Activated CD4-positive, alpha-beta T cell treated with anti-CD3 and anti-CD28 coated beads, Interleukin-2, Interleukin-4, amounts not matched to agents 100 ng/mL and 50 ng/mL, durations not matched to agents 16 hours and 8 hours (primary cell): ENCODE data around the gene JAKMIP2.
"Not testable (repeated sequence)": the region's sequence is repeated elsewhere in the genome, so short reads cannot be mapped to it uniquely, and the experiment has no call there.

ENCODE experiments used
- DNase-seq: peaks from one replicate; pipeline ENCODE4 v3.0.0-alpha.2; 2020; ENCODE audit warnings: low spot score

Gene JAKMIP2

DNA sequence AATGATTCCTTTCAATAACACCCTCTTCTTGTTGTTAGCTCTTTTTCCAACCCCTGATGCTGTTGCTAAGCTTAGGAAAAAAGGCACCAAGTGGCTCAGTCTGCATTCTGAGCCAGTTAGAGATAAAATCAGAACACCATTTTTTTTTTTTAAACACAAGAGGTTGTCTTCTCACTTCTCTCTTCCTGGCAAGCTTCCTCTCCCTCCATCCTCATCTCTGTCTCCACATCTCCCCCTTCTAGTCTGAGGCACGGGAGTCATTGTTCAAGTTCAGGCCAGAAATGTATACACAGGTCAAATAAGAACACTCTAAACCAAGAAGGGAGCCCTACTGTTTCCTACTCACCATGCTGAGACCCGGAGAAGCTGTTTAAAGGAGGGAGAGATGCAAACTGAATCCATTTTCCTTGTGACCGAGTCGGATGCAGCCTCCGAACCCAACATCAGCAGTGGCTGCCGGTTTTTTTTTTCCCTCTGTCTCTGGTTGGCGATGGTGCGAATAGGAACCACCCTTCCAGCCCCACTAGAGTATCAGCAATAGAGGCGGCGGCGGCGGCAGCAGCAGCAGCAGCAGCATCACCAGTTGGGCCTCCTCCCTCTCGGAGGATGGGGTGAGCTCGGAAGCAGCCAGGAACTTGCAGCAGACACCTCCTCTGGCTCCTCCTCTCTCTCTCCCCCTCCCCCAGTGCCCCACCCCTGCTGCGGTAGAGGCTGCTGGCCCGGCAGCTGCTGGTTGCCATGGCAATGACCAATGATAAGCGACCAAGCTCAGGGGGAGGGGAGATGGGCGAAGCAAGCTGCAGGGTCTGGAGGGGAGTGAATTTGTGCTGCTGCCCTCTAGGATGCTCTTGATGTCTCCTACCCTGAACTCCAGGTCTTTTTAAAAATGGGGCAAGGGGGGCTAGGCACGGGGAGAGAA, at the start of gene JAKMIP2:
JAKMIP2 (minus strand) TSS at position 619 of the 919 bp plus-strand sequence. CDS start 110,922 bp downstream, outside the sequence.
- DNase-seq = peak; percentile 91

DNA sequence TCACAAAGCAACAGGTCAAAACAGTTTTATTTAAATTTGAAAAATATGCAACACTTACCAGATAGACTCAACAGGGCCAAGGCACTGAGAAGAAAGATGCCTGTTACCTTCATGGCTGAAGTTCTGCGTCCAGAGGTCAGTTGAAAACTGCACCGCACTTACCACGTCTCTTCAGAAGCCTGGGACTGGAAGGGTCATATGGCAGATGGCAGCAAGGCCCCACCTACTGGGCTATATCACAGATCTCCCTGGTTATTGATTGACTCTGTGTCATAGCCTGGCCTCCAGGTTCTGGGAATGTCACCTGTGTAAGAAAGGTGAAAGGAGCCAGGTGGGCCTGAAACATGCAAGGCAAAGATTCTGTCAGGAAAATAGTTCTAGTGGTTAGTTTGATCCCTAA, 48.9 kb upstream of the JAKMIP2 start, which contains the start of gene SPINK1:
SPINK1 (minus strand) TSS at position 207 of the 400 bp plus-strand sequence; CDS start at position 113, 94 bp downstream.
- DNase-seq = no peak

DNA sequence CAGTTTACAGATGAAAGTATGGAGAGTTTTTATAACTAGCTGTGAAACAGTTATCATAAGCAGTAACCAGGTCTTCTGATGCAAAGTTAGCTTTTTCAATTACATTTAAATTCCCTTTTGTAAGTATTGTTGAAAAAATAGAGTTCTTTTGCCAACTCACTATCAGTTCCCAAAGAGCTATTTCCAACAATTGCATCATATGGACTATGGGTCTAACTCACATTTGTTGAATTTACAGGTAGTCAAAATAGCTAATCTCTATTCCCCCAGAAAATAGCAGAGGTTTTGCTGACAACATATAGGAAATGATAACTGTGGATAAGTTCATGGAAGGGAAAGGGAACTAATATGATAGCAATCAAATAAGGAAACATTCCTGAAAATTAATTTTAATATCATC, 47.5 kb upstream of the JAKMIP2 start:
- DNase-seq = no peak

DNA sequence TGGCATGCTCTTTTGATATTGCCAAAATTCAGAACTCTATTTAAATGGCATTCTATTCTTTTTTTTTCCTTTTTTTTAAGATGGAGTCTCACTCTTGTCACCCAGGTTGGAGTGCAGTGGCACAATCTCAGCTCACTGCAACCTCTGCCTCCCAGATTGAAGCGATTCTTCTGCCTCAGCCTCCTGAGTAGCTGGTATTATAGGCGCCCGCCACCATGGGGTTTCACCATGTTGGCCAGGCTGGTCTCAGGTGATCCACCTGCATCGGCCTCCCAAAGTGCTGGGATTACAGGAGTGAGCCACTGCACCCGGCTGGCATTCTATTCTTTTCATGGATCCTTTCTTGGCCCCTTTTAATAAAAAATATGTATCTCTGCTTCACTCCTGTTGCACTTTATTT, 44.5 kb upstream of the JAKMIP2 start:
- not testable (repeated sequence) for DNase-seq

DNA sequence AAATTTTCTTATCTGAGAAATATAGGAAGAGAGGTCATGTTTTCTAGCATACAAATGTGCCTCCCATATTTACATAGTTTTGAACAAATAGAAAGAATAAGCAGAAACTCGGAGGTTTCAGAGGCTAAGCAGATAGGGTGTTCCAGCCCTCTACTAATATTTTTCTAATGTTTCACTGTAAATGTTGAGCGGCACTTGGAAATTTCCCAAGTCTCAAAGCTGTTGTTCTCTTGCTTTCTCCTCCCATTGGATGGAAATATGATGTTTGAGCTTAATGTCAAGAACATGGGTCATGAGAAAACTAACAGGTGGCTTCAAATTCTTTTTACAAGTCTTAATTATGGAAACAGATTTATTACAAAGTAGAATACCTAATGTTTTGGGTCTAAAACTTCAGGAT, 43.8 kb upstream of the JAKMIP2 start:
- no peak for DNase-seq

DNA sequence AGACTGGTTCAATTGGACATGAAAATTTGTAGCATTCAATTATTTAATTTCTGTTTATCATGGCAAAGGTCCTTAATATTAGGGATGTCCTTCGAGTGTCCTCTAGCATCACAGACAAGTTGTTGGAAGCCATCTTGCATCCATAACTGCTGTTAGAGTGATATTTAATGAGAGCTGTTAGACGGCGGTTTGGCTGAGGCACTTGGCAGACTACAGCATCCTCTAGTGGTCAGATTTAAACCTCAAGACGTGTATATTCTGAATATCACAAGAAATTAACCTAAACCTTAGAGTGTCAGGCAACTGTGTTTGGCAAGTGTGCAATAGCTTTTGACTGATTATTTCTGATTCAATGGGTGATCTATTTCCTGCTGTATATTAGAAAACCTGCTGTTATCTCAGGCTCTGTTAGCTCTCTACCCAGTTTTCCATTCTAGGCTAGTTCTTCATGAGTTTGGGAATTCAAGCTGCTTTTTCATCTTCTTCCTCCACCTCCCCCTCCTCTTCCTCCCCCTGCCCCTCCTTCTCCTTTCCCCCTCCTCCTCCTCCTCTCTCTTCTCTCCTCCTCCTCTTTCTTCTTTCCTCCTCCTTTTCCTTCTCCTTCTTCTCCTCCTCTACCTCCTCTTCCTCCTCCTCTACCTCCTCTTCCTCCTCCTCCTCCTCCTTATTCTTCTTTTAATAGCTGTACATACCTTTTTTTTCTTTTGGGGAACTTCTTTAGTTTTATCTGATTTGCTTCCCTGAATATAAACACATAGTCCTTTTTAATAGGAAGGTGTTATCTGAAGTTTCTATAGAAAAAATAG, 40.4 kb upstream of the JAKMIP2 start:
- peak; percentile 56 for DNase-seq

DNA sequence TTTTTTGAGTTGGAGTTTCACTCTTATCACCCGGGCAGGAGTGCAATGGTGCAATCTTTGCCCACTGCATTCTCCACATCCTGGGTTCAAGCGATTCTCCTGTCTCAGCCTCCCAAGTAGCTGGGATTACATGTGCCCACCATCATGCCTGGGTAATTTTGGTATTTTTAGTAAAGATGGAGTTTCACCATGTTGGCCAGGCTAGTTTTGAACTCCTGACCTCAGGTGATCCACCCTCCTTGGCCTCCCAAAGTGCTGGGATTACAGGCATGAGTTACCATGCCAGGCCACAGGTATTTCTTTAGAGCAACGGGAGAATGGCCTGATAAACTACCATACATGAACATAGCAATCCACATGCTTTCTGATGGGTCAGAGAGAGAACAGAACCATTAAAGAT, 39.7 kb upstream of the JAKMIP2 start:
- not testable (repeated sequence) for DNase-seq

DNA sequence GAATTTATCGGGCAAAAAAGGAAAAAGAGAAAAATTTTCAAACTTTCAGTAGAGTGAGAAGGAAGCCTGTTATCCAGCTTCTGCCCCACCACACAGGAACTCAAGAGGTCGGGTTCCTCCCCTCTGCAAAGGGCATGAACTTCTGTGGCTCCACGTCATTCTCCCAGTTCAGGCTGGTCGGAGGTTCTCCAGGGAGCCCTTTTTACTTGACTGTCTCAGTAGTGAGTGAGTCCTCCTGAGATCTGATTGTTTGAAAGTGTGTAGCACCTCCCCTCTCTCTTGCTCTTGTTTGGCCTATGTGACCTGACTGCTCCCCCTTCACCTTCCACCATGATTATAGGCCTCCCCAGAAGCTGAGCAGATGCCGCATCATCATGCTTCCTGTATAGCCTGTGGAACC, 39.2 kb upstream of the JAKMIP2 start:
- DNase-seq = no peak

DNA sequence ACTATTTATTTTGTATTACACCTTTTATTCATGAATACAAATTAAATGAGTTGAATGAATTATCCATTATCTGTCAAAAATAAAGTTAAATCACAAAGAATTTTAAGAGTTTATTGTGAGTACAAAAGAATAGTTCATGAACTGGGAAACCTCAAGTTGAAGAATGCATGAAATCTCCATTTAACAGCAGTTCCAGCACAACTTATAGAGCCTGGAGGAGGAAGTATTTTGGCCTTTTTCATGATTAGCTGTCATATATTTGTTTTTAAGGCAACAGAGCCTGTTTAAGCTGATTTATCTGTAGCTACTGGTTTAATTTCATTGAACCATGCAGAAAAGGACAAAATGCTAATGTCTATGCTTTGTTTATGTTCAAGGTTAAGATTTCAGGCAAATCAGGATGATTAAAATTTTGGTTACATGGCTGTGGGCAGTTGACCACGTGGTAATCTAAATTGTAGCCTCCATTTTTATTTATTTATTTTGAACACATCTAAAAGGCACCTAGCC, 36.8 kb upstream of the JAKMIP2 start:
- DNase-seq = no peak

DNA sequence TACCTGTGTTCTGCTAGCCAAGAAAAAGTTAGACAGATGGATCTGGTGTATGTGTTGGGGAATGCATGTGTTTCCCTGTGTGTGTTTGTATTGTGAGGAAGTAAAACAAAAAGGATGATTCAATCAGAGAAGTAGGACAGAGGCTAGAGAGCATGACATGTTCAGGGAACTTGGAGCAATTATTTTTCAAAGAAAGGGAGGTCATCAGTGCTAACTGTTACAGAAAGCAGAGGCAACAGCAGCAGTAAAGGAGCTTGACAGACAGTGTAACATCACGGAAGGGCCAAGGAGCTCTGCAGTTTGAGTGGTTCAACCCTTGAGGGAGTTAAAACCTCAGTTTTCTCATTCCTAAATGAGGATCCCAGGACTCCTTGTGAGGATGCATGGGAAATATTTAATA, 35.8 kb upstream of the JAKMIP2 start:
- DNase-seq = no peak

DNA sequence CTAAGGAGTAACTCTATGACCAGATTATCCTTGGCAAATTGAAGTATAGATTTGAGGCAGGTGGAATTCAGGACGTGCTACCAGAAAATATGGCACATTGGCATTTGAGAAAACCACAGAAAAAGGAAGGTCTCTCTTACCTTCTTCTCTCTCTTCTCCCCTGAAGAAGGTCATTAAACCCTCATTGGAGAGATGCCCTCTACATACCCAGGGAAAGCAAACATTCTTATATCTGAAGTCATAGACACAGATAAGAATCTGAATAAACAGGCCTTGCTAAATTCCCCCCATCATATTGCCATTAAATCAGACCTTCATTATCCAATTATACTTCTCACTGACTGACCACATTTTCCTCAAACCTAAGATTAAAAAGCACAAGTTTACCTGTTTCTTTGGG, 31.2 kb upstream of the JAKMIP2 start:
- no peak for DNase-seq

DNA sequence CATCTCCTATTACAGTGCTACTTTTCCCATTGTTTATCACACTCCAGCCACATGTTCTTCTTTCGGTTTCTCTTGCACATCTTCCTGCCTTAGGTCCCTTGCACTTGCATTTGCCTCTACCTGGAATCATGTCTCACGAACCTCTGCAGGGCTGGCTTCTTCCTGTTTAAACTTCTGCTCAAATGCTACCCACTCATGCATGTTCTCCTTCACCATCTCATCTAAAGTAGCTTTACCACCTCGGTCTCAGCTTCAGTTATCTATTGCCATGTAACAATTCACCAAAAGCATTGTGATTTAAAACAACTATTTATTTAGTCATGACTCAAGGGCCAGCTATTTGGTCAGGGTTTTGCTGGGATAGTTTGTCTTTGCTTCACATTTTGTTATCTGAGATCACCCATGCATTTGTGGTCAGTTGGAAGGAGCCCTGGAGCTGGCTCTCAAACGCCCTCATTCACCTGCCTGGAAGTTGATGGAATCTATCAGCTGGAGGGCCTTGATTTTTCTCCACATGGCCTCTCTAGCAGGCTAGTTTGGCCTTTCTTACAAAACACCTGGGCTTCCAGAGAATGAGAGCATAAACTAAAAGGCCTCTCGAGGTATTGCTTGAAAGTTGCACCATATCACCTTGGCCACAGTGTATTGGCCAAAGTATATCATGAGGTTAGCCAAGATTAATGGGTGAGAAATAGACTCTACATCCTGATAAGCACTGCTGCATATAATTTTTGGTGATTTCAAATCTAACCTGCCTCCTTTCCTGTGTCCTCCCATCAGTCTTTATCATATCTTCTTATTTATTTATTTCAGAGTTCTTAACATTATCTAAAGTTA, 27.5 kb upstream of the JAKMIP2 start:
- DNase-seq = no peak

DNA sequence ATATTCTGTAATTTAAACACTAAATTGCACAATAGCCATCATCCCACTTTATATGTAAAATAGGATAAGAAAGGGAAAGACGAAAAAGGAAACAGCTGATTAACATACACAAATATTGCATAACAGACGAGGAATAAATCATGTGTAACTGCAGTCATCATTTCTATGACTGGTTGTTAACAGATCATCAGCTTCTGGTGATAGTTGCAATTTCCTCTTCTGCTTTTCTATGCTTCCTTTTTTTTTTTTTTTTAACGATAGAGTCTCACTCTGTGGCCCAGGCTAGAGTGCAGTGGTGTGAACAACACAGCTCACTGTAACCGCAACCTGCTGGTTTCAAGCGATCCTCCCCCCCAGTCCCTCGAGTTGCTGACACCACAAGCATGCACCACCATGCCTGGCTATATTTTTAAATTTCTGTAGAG, 22.5 kb upstream of the JAKMIP2 start:
- DNase-seq = peak; percentile 1

DNA sequence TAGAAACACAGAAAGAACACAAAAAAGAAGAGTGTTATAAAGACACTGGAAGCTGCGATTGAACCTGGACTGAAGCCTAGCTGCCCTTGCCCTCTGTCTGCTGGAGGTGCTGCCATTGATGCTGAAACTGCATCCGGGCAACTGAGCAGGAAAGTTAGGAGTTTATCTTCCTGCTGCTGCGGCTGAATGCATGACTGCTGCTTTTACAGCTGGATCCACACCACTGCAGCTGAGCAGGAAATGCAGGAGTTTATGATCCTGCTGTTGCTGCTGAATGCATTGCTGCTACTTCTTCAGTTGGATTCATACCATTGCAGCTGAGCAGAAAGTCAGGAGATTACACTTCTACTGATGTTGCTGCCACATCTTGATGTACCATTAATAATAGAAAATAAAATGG, 21.8 kb upstream of the JAKMIP2 start:
- no peak for DNase-seq

DNA sequence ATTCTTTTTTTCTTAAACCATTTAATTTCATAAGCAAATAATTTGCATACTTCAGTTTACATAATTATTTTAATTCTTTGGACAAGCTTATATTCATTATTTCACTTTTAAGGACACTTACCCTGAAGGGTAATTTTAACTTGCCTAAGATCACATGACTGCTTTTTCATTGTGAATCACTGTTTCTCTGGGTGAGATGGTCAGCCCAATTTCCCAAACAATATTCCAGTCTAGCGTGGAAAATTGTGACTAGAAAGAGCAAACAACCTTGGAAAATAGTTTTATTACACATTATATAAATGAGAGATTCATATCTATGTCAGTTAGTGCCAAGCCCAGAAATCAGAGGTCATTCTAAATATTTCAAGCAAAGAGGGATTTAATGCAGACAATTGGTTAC, 21.4 kb upstream of the JAKMIP2 start:
- no peak for DNase-seq

DNA sequence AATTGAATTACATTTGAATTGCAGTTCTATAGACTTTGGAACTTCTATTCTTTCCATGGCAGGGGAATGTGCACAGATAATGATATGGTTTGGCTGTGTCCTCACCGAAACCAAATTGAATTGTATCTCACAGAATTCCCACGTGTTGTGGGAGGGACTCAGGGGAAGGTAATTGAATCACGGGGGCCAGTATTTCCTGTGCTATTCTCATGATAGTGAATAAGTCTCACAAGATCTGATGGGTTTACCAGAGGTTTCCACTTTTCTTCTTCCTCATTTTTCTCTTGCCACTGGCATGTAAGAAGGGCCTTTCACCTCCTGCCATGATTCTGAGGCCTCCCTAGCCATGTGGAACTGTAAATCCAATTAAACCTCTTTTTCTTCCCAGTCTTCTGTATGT, 20.6 kb upstream of the JAKMIP2 start:
- not testable (repeated sequence) for DNase-seq

DNA sequence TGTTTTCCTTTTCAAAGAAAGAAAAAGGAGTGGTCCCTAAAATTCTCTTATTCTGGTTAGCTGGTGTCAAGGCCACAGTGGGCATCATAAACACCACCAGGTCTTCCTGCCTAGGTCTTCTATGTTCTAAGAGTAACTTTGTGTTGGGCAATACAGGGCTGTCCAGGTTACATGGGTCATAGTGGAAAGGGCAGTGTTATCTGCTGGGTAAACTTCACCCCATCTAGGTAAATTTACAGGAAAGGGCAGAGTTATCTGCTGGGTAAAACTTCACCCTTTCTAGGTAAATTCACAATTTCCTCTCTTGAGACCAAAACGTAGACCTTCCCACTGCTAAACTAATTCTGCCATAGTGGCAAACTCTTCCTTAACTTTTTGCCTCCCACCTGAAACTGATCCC, 18.9 kb upstream of the JAKMIP2 start:
- no peak for DNase-seq

DNA sequence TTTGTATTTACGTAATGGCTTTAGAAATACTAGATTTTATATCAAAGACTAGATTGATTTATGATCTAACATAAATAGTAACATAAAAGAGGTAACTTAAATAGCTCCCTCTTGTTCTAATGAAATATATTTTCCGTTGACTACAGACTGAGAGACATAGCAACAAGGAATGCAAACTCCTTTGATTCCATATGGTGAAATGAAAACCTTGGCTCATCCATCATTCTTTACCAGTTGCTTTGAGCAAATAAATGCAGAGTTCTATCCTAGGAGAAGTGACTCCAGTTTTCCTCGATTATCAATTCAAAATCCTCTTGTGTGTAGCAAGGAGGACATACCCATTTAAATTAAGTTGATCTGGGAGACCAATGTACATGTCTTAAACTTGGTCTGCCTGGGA, 18.0 kb upstream of the JAKMIP2 start:
- DNase-seq = no peak

DNA sequence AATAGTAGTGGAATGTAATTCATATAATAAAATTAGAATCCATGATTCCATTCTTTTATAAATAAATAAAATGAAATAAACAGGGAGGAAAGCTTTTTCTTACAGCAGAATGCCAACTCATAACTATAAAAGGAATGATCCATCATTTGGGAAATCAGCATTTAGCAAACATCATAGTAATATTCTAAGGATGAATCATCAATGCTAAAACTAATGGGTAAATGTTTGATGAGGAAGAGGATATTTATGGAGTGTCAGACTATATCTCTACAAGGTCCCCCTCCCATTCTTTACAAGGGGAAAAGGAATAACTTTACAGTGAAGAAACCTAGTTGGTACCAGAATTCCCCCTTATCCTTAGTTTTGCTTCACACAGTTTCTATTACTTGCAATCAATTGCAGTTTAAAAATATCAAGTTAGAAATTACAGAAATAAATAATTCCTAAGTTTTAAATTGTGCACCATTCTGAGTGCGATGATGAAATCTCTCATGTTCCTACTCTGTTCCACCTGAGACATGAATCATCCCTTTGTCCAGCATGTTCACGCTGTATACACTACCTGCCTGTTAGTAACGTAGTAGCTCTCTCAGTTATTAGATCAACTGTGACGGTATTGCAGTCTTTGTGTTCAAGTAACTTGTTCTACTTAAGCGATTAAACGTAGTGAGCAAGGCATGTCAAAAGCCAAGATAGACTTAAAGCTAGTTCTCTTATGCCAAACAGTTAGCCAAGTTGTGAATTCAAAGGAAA, 14.2 kb upstream of the JAKMIP2 start:
- DNase-seq = no peak

DNA sequence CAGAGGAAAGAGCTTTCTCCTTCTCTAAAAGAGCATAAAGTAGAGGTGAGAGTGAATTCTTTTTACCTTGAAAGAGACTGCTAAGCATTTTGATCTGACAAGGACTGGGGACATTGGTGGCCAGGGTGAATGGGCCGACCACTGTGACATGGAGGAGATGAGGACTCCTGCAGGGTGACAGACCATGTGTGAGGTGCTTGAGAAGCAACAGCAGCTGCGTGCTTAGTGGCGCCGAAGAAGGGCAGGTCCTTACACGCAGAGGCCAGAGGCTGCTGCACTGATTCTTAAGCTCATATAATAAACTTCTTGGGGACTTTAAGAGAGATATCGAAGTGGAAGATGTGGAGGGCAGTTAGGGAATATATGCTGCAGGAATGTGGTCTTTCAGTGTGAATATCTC, 8.7 kb upstream of the JAKMIP2 start:
- no peak for DNase-seq

DNA sequence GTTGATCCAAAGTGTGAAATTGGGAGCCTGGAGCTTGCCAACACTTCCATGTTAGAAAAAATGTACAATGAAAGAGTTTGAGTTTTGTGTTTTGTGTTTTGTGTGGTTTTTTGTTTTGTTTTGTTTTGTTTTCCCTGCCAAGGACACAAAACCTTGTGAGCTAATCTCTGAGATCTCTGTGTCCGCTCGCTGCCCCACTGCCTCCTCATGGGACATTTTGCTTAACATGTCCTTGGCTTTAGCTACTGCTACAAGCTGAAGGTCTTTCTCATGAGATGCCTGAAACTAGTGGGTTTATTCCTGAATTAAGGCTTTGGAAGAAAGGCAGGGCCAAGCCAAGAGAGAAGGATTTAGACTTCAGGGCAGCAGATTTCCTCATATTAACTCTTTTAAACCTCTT, 7.3 kb upstream of the JAKMIP2 start:
- no peak for DNase-seq
